Stomach smooth muscle (tissue), 2 donors: Measurements from ENCODE around the gene VTI1A.

Experiments used
- H3K27ac ChIP-seq: one replicate; pipeline ENCODE4 v1.7.0; 2013; ENCODE audit warnings: mild to moderate bottlenecking, low read length, inconsistent platforms
- H3K27me3 ChIP-seq, 2 donors: one replicate each; pipeline ENCODE4 v1.7.0; 2013; ENCODE audit warnings: low read length in 2 of 2; ENCODE audit not compliant: insufficient read depth in 2 of 2, control insufficient read depth in 1 of 2
- H3K36me3 ChIP-seq, 2 donors: one replicate each; pipeline ENCODE4 v1.7.0; 2013; ENCODE audit warnings: low read length in 2 of 2; ENCODE audit not compliant: control insufficient read depth in 2 of 2, insufficient read depth in 2 of 2
- H3K4me1 ChIP-seq: one replicate; pipeline ENCODE4 v1.7.0; 2013; ENCODE audit warnings: low read length; ENCODE audit not compliant: control insufficient read depth, insufficient read depth
- H3K4me3 ChIP-seq, 2 donors: one replicate each; pipeline ENCODE4 v1.7.0; 2013; ENCODE audit warnings: low read length in 2 of 2
- H3K9ac ChIP-seq, 2 donors: one replicate each; pipeline ENCODE4 v1.7.0; 2013; ENCODE audit warnings: low read length in 2 of 2, mild to moderate bottlenecking in 1 of 2
- H3K9me3 ChIP-seq, 2 donors: one replicate each; pipeline ENCODE4 v1.7.0; 2013; ENCODE audit warnings: low read length in 2 of 2; ENCODE audit not compliant: control insufficient read depth in 2 of 2
- donor health status: healthy.
- donor health status: Pancreatic carcinoma.

Gene VTI1A

GRCh38 chr10:112675560-112676083 is 228.6 kb downstream of the VTI1A start:
- H3K27me3 ChIP-seq = no peaks in the 10 kb centered on the region
- no peak overlapping the region for H3K4me3 ChIP-seq
- no peaks in the 10 kb centered on the region for H3K4me1 ChIP-seq
- H3K36me3 ChIP-seq = peaks cover 0 to 2% of the 10 kb centered on the region in 2 donors
- H3K27ac ChIP-seq = no peak overlapping the region
- no peak overlapping the region for H3K9ac ChIP-seq
- no peaks in the 10 kb centered on the region for H3K9me3 ChIP-seq

GRCh38 chr10:112677689-112678088 is 230.7 kb downstream of the VTI1A start:
- Histone ChIP-seq H3K4me3 (no peak overlapping the region), H3K9ac (no peak overlapping the region), H3K36me3 (peaks cover 0 to 2% of the 10 kb centered on the region in 2 donors), H3K27me3 (no peaks in the 10 kb centered on the region), H3K9me3 (no peaks in the 10 kb centered on the region), H3K27ac (no peak overlapping the region), H3K4me1 (no peaks in the 10 kb centered on the region)

DNA sequence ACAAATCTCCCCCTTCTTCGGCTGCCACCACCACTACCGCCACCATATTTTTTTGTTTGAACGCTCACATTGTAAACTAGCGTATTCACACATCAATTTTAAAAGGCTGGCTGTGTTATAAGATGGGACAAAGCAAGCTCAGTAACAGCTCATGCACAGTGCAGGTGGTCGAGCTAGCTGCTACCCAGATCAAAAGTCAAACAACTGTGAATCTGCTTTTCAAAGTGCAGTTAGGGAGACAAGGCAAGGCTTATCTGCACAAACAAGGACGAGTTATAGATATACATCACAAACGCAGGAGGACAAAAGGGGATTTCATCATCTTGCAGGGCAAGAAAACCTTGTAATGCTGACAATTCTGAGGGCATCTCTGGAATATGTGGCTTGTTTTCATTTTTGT is 231.6 kb downstream of the VTI1A start:
- Histone ChIP-seq H3K27ac (no peak overlapping the region), H3K9ac (no peak overlapping the region), H3K27me3 (no peaks in the 10 kb centered on the region), H3K4me3 (no peak overlapping the region), H3K36me3 (peaks cover 0 to 2% of the 10 kb centered on the region in 2 donors), H3K9me3 (no peaks in the 10 kb centered on the region), H3K4me1 (no peaks in the 10 kb centered on the region)

DNA sequence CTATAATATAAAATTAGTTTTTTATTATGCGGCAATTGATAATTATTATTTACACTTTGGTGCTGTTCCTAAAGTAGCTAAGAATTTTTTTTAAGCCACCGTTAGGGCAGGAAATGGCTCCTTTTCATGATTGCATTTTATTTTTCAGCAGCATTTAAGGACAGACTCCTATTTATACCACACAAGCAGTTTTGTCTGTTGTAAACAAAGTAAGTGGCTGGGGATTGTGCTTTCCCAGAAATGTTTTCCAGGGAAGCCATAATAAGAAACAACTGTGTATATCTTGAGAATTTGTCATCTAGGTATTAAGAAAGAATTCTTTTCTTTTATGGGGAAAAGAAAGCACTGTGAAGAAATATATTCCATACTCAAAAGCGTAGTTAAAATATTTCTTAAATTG is 232.0 kb downstream of the VTI1A start:
- H3K4me1 ChIP-seq = no peaks in the 10 kb centered on the region
- H3K9me3 ChIP-seq = no peaks in the 10 kb centered on the region
- no peak overlapping the region for H3K27ac ChIP-seq
- H3K9ac ChIP-seq = no peak overlapping the region
- peaks cover 0 to 2% of the 10 kb centered on the region in 2 donors for H3K36me3 ChIP-seq
- no peaks in the 10 kb centered on the region for H3K27me3 ChIP-seq
- H3K4me3 ChIP-seq = no peak overlapping the region

GRCh38 chr10:112679392-112679791 is 232.4 kb downstream of the VTI1A start:
- H3K4me3 ChIP-seq = no peak overlapping the region
- H3K4me1 ChIP-seq = no peaks in the 10 kb centered on the region
- no peak overlapping the region for H3K27ac ChIP-seq
- H3K9ac ChIP-seq = no peak overlapping the region
- peaks cover 0 to 2% of the 10 kb centered on the region in 2 donors for H3K36me3 ChIP-seq
- no peaks in the 10 kb centered on the region for H3K27me3 ChIP-seq
- H3K9me3 ChIP-seq = no peaks in the 10 kb centered on the region

- H3K27me3 ChIP-seq = no peaks in the 10 kb centered on the region
- no peaks in the 10 kb centered on the region for H3K4me1 ChIP-seq
- no peak overlapping the region for H3K27ac ChIP-seq
- H3K4me3 ChIP-seq = no peak overlapping the region
- no peak overlapping the region for H3K9ac ChIP-seq
- H3K9me3 ChIP-seq = no peaks in the 10 kb centered on the region
- H3K36me3 ChIP-seq = peaks cover 0 to 2% of the 10 kb centered on the region in 2 donors
These were observed 233.6 kb downstream of the VTI1A start for GRCh38 chr10:112680586-112680985.

GRCh38 chr10:112687647-112688046 is 240.6 kb downstream of the VTI1A start:
- no peak overlapping the region for H3K4me3 ChIP-seq
- H3K9me3 ChIP-seq = no peaks in the 10 kb centered on the region
- no peaks in the 10 kb centered on the region for H3K27me3 ChIP-seq
- no peaks in the 10 kb centered on the region for H3K36me3 ChIP-seq
- no peak overlapping the region for H3K9ac ChIP-seq
- no peaks in the 10 kb centered on the region for H3K4me1 ChIP-seq
- no peak overlapping the region for H3K27ac ChIP-seq

- no peak overlapping the region for H3K27ac ChIP-seq
- H3K9me3 ChIP-seq = no peaks in the 10 kb centered on the region
- H3K27me3 ChIP-seq = no peaks in the 10 kb centered on the region
- H3K4me3 ChIP-seq = no peak overlapping the region
- H3K9ac ChIP-seq = no peak overlapping the region
- no peaks in the 10 kb centered on the region for H3K36me3 ChIP-seq
- no peaks in the 10 kb centered on the region for H3K4me1 ChIP-seq
These were observed 242.5 kb downstream of the VTI1A start for GRCh38 chr10:112689327-112690072.

GRCh38 chr10:112695539-112695938 is 248.5 kb downstream of the VTI1A start:
- Histone ChIP-seq H3K27ac (no peak overlapping the region), H3K9me3 (no peaks in the 10 kb centered on the region), H3K4me3 (no peak overlapping the region), H3K9ac (no peak overlapping the region), H3K36me3 (no peaks in the 10 kb centered on the region), H3K4me1 (no peaks in the 10 kb centered on the region), H3K27me3 (no peaks in the 10 kb centered on the region)

- Histone ChIP-seq H3K4me1 (no peaks in the 10 kb centered on the region), H3K9ac (no peak overlapping the region), H3K36me3 (no peaks in the 10 kb centered on the region), H3K4me3 (no peak overlapping the region), H3K27ac (no peak overlapping the region), H3K27me3 (no peaks in the 10 kb centered on the region), H3K9me3 (no peaks in the 10 kb centered on the region)
These were observed 249.6 kb downstream of the VTI1A start for GRCh38 chr10:112696592-112696991.

DNA sequence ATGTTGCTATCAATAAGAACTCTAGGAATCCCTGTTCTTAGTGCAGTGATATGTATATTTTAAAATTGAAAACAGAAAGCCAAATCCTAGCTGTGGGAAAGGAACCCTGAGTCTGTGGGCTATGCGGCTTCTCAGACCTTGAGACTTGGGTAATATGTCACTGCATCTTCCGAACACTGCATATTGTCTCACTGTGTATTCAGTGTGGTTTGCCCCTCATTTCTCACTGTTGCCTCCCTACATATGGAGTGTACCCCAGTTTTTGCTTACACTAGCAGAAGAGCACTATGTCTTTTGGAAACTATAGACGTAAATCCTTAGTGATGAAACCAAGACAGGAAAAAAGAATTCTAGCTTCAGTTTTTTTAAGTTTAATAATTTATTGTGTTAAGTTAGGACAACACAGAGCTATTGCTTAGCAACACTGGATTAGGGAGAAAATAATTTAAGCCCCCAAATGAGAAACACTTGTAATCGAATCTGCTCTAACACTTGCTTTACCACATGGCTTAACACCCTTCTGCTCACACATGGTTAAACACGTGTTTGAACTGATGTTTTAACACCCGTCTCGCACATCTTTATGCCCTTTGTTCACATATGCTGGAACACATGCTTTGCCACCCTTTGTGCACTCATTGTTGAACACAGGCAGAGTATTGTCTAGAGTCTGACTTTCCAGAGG is 251.3 kb downstream of the VTI1A start:
- Histone ChIP-seq H3K27me3 (no peaks in the 10 kb centered on the region), H3K27ac (no peak overlapping the region), H3K36me3 (no peaks in the 10 kb centered on the region), H3K9ac (no peak overlapping the region), H3K4me1 (no peaks in the 10 kb centered on the region), H3K4me3 (no peak overlapping the region), H3K9me3 (no peaks in the 10 kb centered on the region)
